H9 (cell line): Measurements from ENCODE around the gene MARVELD1. TPM values are rescaled to one million over a fixed set of nuclear protein-coding genes. Genes with fewer than 3 reads are reported as not detected.
A peak's percentile ranks its signal among the peaks of the same experiment; 100 is the strongest.

Source experiments
- DNase-seq: peaks from one replicate; pipeline ENCODE4 v3.0.0-alpha.2; 2017
- H2AFZ ChIP-seq: one replicate; pipeline ENCODE4 v1.6.1; 2013; ENCODE audit warnings: mild to moderate bottlenecking, low read length, control low read depth, moderate library complexity
- H2AK5ac ChIP-seq: 2 replicates; pipeline ENCODE4 v1.6.1; 2013; ENCODE audit warnings: low read length, control low read depth, mixed read lengths; ENCODE audit not compliant: insufficient read length
- H2BK120ac ChIP-seq: one replicate; pipeline ENCODE4 v1.6.1; 2013; ENCODE audit warnings: low read depth, mild to moderate bottlenecking, low read length, control low read depth, inconsistent platforms; ENCODE audit not compliant: poor library complexity, severe bottlenecking
- H2BK12ac ChIP-seq: 2 replicates; pipeline ENCODE4 v1.6.1; 2013; ENCODE audit warnings: low read length, control low read depth, mixed read lengths, low read depth; ENCODE audit not compliant: insufficient read length
- H2BK15ac ChIP-seq: 2 replicates; pipeline ENCODE4 v1.6.1; 2013; ENCODE audit warnings: low read depth, low read length, control low read depth
- H2BK20ac ChIP-seq: one replicate; pipeline ENCODE4 v1.6.1; 2013; ENCODE audit warnings: low read depth, mild to moderate bottlenecking, low read length, control low read depth, inconsistent platforms; ENCODE audit not compliant: poor library complexity, severe bottlenecking
- H2BK5ac ChIP-seq: 2 replicates; pipeline ENCODE4 v1.6.1; 2013; ENCODE audit warnings: low read length, control low read depth, mixed read lengths; ENCODE audit not compliant: insufficient read length
- H3K14ac ChIP-seq: 2 replicates; pipeline ENCODE4 v1.6.1; 2013; ENCODE audit warnings: low read length, control low read depth; ENCODE audit not compliant: insufficient read depth
- H3K18ac ChIP-seq: 2 replicates; pipeline ENCODE4 v1.6.1; 2013; ENCODE audit warnings: low read depth, mild to moderate bottlenecking, mixed read lengths, low read length, control low read depth; ENCODE audit not compliant: insufficient read length
- H3K23ac ChIP-seq: 2 replicates; pipeline ENCODE4 v1.6.1; 2013; ENCODE audit warnings: low read length, control low read depth, mixed read lengths, low read depth; ENCODE audit not compliant: insufficient read length
- H3K23me2 ChIP-seq: 2 replicates; pipeline ENCODE4 v1.6.1; 2013; ENCODE audit warnings: low read depth, mild to moderate bottlenecking, mixed read lengths, low read length, control low read depth; ENCODE audit not compliant: insufficient read length, poor library complexity, severe bottlenecking
- H3K27ac ChIP-seq: 2 replicates; pipeline ENCODE4 v1.5.1; 2013; ENCODE audit warnings: low read length, control low read depth, mixed read lengths, low read depth; ENCODE audit not compliant: insufficient read length
- H3K27me3 ChIP-seq: 2 replicates; pipeline ENCODE4 v1.6.1; 2013; ENCODE audit warnings: low read length, control low read depth, inconsistent platforms; ENCODE audit not compliant: insufficient read depth
- H3K4ac ChIP-seq: 2 replicates; pipeline ENCODE4 v1.6.1; 2013; ENCODE audit warnings: low read depth, mild to moderate bottlenecking, control low read depth, inconsistent platforms, low read length, moderate library complexity
- H3K4me1 ChIP-seq: 2 replicates; pipeline ENCODE4 v1.6.1; 2013; ENCODE audit warnings: low read length, control low read depth, inconsistent platforms; ENCODE audit not compliant: insufficient read depth
- H3K4me2 ChIP-seq: 2 replicates; pipeline ENCODE4 v1.6.1; 2013; ENCODE audit warnings: low read length, control low read depth, mixed read lengths; ENCODE audit not compliant: insufficient read length, insufficient read depth
- H3K56ac ChIP-seq: 2 replicates; pipeline ENCODE4 v1.6.1; 2013; ENCODE audit warnings: low read depth, mild to moderate bottlenecking, mixed read lengths, low read length, control low read depth; ENCODE audit not compliant: insufficient read length
- H3K79me1 ChIP-seq: 2 replicates; pipeline ENCODE4 v1.6.1; 2013; ENCODE audit warnings: low read depth, mild to moderate bottlenecking, moderate library complexity, low read length, control low read depth, inconsistent platforms; ENCODE audit not compliant: insufficient read depth, poor library complexity, severe bottlenecking
- H3K79me2 ChIP-seq: 2 replicates; pipeline ENCODE4 v1.6.1; 2013; ENCODE audit warnings: low read length, control low read depth, inconsistent platforms; ENCODE audit not compliant: insufficient read depth
- H3K9ac ChIP-seq: 2 replicates; pipeline ENCODE4 v1.6.1; 2013; ENCODE audit warnings: low read length, control low read depth, mixed read lengths; ENCODE audit not compliant: insufficient read length; ENCODE audit errors: extremely low read depth
- H3K9me3 ChIP-seq: one replicate; pipeline ENCODE4 v1.6.1; 2013; ENCODE audit warnings: low read depth, low read length, inconsistent platforms; ENCODE audit not compliant: control insufficient read depth
- H3T11ph ChIP-seq: one replicate; pipeline ENCODE4 v1.6.1; 2013; ENCODE audit warnings: mild to moderate bottlenecking, low read length, control low read depth, inconsistent platforms
- H4K20me1 ChIP-seq: one replicate; pipeline ENCODE4 v1.6.1; 2013; ENCODE audit not compliant: control insufficient read depth, insufficient read length, insufficient read depth
- H4K5ac ChIP-seq: 2 replicates; pipeline ENCODE4 v1.6.1; 2013; ENCODE audit warnings: low read depth, mild to moderate bottlenecking, mixed read lengths, low read length, control low read depth; ENCODE audit not compliant: insufficient read length
- H4K8ac ChIP-seq: replicated peaks from 2 replicates; pipeline ENCODE4 v1.6.1; 2013; ENCODE audit warnings: low read length, control low read depth, mixed read lengths, low read depth; ENCODE audit not compliant: insufficient read length
- H4K91ac ChIP-seq: 2 replicates; pipeline ENCODE4 v1.6.1; 2013; ENCODE audit warnings: low read depth, mild to moderate bottlenecking, moderate library complexity, mixed read lengths, low read length, control low read depth; ENCODE audit not compliant: insufficient read length
- H3K27ac Mint-ChIP-seq, 3 experiments: 2 replicates in 2 of 3; 3 replicates in 1 of 3; pipeline ENCODE4 v1.8.0; 2020 to 2021; ENCODE audit warnings: mixed read lengths in 3 of 3, mild to moderate bottlenecking in 1 of 3, moderate library complexity in 1 of 3
- H3K27me3 Mint-ChIP-seq: 2 replicates; pipeline ENCODE4 v1.8.0; 2021; ENCODE audit warnings: low read depth, mild to moderate bottlenecking, moderate library complexity, mixed read lengths
- H3K36me3 Mint-ChIP-seq, 3 experiments: 2 replicates in 2 of 3; 3 replicates in 1 of 3; pipeline ENCODE4 v1.8.0; 2020 to 2021; ENCODE audit warnings: low read depth in 3 of 3, mixed read lengths in 3 of 3; ENCODE audit not compliant: insufficient read depth in 1 of 3
- H3K4me1 Mint-ChIP-seq, 2 experiments: 2 replicates each; pipeline ENCODE4 v1.8.0; 2020; ENCODE audit warnings: mixed read lengths in 2 of 2
- H3K4me3 Mint-ChIP-seq, 2 experiments: 2 replicates in 1 of 2; 3 replicates in 1 of 2; pipeline ENCODE4 v1.8.0; 2020 to 2021; ENCODE audit warnings: mild to moderate bottlenecking in 2 of 2, mixed read lengths in 2 of 2, moderate library complexity in 1 of 2
- H3K9me3 Mint-ChIP-seq, 2 experiments: 2 replicates in 1 of 2; 3 replicates in 1 of 2; pipeline ENCODE4 v1.8.0; 2020; ENCODE audit warnings: mild to moderate bottlenecking in 2 of 2, mixed read lengths in 2 of 2, moderate library complexity in 1 of 2
- CTCF ChIP-seq: fragments of 200-600 bp; sonication (generic); conservative IDR thresholded peaks from 3 replicates; pipeline ENCODE4 v1.8.0; 2021; ENCODE audit warnings: antibody characterized with exemption, mild to moderate bottlenecking
- WGBS: extraction: QIAGEN DNeasy Blood & Tissue Kit; methylation state at CpG from one replicate; pipeline ENCODE4 v1.1.7; 2013; ENCODE audit warnings: missing lambda C conversion rate, low lambda C conversion rate, mixed read lengths; ENCODE audit not compliant: insufficient read length; ENCODE audit errors: extremely low coverage; 5-methylcytosine and 5-hydroxymethylcytosine counted together
- total RNA-seq: library from RNA; stranded (reverse); gene quantifications from 2 replicates; pipeline ENCODE4 v1.2.1, GENCODE V29; 2021

The MARVELD1 gene
- total RNA-seq, 1 experiment from 2014 or later: 26.7 TPM

GRCh38 chr10:97717627-97718026, 4.1 kb downstream of the MARVELD1 start:
- H4K20me1 ChIP-seq: no peaks in the 10 kb centered on the region
- H3K79me2 ChIP-seq: no peaks in the 10 kb centered on the region
- no peak overlapping the region for H3K23ac ChIP-seq
- H3K4me1 Mint-ChIP-seq: peaks cover 44 to 52% of the 10 kb centered on the region in 2 experiments
- H2AFZ ChIP-seq: no peak overlapping the region
- H3K9me3 ChIP-seq: no peaks in the 10 kb centered on the region
- H3K9me3 Mint-ChIP-seq: no peaks in the 10 kb centered on the region
- no peaks in the 10 kb centered on the region for H3K27me3 ChIP-seq
- H2BK15ac ChIP-seq: no peak overlapping the region
- H4K8ac ChIP-seq: no peak overlapping the region
- H4K5ac ChIP-seq: no peak overlapping the region
- H3K14ac ChIP-seq: no peak overlapping the region
- H2BK120ac ChIP-seq: no peak overlapping the region
- peak overlapping the region in 2 of 3 experiments; percentile 54 to 94; a peak in 3 of 7 replicates for H3K27ac Mint-ChIP-seq
- H3K36me3 Mint-ChIP-seq: peaks cover 16 to 43% (median 38%) of the 10 kb centered on the region in 3 experiments
- DNase-seq: no peak
- peaks cover 11% of the 10 kb centered on the region; the same call in 1 of the 2 replicates for H3K4me1 ChIP-seq
- H3K27ac ChIP-seq: no peak overlapping the region
- H3K18ac ChIP-seq: no peak overlapping the region
- no peak overlapping the region for H2BK20ac ChIP-seq
- TF ChIP-seq CTCF: no peak
- H3K4me2 ChIP-seq: no peak overlapping the region
- no peak overlapping the region for H2BK12ac ChIP-seq
- H3T11ph ChIP-seq: no peak overlapping the region
- WGBS: no CpG with 5 or more reads among the region's 7 CpGs
- H2AK5ac ChIP-seq: no peak overlapping the region
- no peaks in the 10 kb centered on the region for H3K79me1 ChIP-seq
- H3K4me3 Mint-ChIP-seq: no peak overlapping the region; a peak in 1 of 5 replicates
- peaks cover 2% of the 10 kb centered on the region; the same call in 1 of the 2 replicates for H3K27me3 Mint-ChIP-seq
- H3K56ac ChIP-seq: no peak overlapping the region
- H3K4ac ChIP-seq: no peak overlapping the region
- peaks cover 21% of the 10 kb centered on the region for H3K23me2 ChIP-seq
- H2BK5ac ChIP-seq: no peak overlapping the region
- H3K9ac ChIP-seq: no peak overlapping the region
- H4K91ac ChIP-seq: no peak overlapping the region
